ENCODE data around the gene CCDC142. TPM values are rescaled to one million over a fixed set of nuclear protein-coding genes. Genes with fewer than 3 reads are reported as not detected.

Gene CCDC142, protein sequence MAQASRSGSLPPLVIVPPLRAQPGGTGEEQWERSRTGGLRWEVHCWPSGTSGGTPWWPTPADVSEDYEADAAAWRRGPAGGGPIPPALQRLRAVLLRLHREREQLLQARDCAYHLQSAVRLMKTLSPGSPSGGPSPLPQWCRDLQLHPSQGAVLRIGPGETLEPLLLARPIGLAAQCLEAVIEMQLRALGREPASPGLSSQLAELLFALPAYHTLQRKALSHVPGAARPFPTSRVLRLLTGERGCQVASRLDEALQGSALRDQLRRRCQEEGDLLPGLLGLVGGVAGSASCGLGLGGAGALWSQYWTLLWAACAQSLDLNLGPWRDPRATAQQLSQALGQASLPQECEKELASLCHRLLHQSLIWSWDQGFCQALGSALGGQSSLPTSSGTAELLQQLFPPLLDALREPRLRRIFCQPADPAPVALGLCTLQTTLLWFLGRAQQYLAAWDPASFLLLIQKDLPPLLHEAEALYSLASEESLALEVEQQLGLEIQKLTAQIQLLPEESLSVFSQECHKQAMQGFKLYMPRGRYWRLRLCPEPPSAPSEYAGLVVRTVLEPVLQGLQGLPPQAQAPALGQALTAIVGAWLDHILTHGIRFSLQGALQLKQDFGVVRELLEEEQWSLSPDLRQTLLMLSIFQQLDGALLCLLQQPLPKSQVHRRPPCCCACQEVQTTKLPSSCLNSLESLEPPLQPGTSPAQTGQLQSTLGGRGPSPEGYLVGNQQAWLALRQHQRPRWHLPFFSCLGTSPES
- total RNA-seq (10 to 100 TPM; 20.3 to 22.8 TPM), polyA plus RNA-seq (9.7 TPM)

DNA sequence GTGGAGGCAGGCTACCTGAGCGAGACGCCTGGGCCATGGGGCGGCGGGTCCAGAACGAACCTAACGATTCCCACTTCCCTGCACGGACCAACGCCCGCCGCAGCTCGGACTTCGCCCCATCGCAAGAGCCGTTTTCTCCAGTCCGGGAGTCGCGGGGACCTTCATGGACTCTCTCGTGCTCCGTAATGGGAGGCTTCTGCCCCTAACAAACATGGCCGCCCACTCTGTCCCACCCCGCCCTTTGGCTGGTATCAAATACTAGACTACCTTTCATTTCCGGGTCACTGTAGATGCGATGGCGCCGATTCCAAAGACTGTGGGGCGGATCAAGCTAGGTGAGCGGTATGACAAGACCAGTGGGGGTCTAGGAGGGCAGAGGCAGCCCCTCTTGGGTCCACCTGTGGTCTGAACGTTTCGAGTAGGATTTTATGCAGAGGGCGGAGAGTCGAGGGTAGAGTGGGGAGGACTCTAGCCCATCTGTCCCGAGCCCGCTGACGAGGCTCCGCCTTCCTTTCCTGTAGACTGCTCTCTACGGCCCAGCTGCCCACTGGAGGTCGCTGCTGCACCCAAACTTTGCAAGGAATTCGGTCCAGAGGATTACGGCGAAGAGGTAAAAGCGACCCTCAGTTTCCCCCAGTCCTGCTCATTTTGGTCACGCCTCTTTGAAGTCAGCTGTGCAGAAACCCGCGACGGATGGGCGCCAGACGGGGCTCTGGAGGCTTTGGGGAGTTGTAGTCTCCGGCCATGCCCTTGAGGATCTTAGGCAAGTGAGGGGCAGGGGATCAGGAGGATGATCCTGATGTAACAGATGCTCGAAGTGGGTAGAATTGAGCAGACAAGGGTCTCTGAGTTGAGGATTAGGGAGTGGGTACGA lies at the start of gene CCDC142, which contains the start of gene TTC31:
TSS of gene CCDC142 (minus strand) at position 198 of the 874 bp plus-strand sequence. CDS start at position 37, 161 bp downstream.
TSS of gene TTC31 (plus strand) at position 281 of the 874 bp plus-strand sequence. CDS start at position 296, 15 bp downstream.
- Histone ChIP-seq H3K36me3 (ENCODE audit: insufficient read depth, low read length) (peaks cover 13% of the 10 kb centered on the region), H3K4me3 (ENCODE audit: low read length) (peak within 1 kb of the TSS; percentile 99), H3K4me1 (ENCODE audit: insufficient read depth, low read length) (peaks cover 25% of the 10 kb centered on the region), H3K27me3 (ENCODE audit: insufficient read depth, low read length, poor library complexity, severe bottlenecking) (no peaks in the 10 kb centered on the region), H3K27ac (ENCODE audit: low read depth, low read length) (peak within 1 kb of the TSS; percentile 89), H3K9me3 (ENCODE audit: low read length) (no peaks in the 10 kb centered on the region)
- H3K36me3 Mint-ChIP-seq, result peaks cover 0 to 51% (median 9%) of the 10 kb centered on the region in 3 donors
- H3K27ac Mint-ChIP-seq, result peak within 1 kb of the TSS; percentile 95 to 100 (median 100)
- no peaks in the 10 kb centered on the region for H3K9me3 Mint-ChIP-seq
- peaks cover 32 to 56% (median 45%) of the 10 kb centered on the region in 3 donors for H3K4me1 Mint-ChIP-seq
- peak within 1 kb of the TSS; percentile 98 to 100 (median 100) for H3K4me3 Mint-ChIP-seq
- DNase-seq, result peak; percentile 87 to 96 (median 93)
- POLR2A ChIA-PET, result interaction anchor here (0.6 to 3.9 kb wide), 9 partner anchors 10 to 643 kb away, joined by 3 to 56 read pairs (median 5); partner anchors contain the start of genes AUP1, DQX1, HTRA2 and INO80B
- CTCF ChIA-PET, result interaction anchor here (0.6 to 5.6 kb wide), 27 partner anchors 9 to 234 kb away, joined by 3 to 83 read pairs (median 5); partner anchors contain the start of genes AUP1, DQX1, HTRA2 and INO80B
- H3K27me3 Mint-ChIP-seq, result no peaks in the 10 kb centered on the region

DNA sequence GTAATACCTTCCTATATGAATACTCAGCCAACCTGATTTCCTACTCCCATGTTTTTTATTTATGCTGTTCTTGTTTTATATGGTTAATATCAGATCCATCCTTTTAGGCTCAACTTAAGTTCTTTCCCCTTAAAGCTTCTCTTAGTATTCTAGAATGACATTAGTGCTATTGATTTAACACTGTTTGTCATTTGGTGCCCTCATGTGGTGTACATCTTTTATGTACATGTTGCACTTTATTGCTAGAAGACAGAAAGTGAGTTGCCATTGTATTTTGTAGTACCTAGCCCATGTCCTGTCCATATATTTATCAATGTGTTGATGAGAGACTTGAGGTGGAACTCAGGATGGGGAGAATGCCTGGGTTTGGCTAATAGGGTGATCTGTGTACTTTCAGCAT lies 49.4 kb upstream of the CCDC142 start:
- peaks cover 30 to 40% (median 38%) of the 10 kb centered on the region in 3 donors for H3K4me1 Mint-ChIP-seq
- ChIA-PET CTCF (interaction anchor here (0.9 to 5.1 kb wide), 15 partner anchors 19 to 282 kb away, joined by 3 to 42 read pairs (median 4); partner anchors contain the start of genes C2orf81, CCDC142, INO80B and MRPL53), POLR2A (interaction anchor here (0.8 to 1.7 kb wide), 3 partner anchors 49 to 78 kb away, joined by 3 to 5 read pairs (median 3); partner anchors contain the start of gene CCDC142)
- H3K4me3 Mint-ChIP-seq, result peak overlapping the region; percentile 2 to 78 (median 53)
- H3K27ac ChIP-seq (ENCODE audit: low read depth, low read length), result no peak overlapping the region
- no peaks in the 10 kb centered on the region for H3K9me3 Mint-ChIP-seq
- H3K27me3 Mint-ChIP-seq, result peaks cover 0 to 3% of the 10 kb centered on the region in 2 donors
- peaks cover 13% of the 10 kb centered on the region for H3K36me3 ChIP-seq (ENCODE audit: insufficient read depth, low read length)
- H3K4me3 ChIP-seq (ENCODE audit: low read length), result no peak overlapping the region
- peak overlapping the region in 7 of 8 donors; percentile 34 to 96 (median 70) for H3K27ac Mint-ChIP-seq
- H3K4me1 ChIP-seq (ENCODE audit: insufficient read depth, low read length), result peaks cover 28% of the 10 kb centered on the region
- DNase-seq, result peak in 1 of 5 donors; percentile 36
- peaks cover 3 to 46% (median 5%) of the 10 kb centered on the region in 3 donors for H3K36me3 Mint-ChIP-seq
- H3K9me3 ChIP-seq (ENCODE audit: low read length), result no peaks in the 10 kb centered on the region
- H3K27me3 ChIP-seq (ENCODE audit: insufficient read depth, low read length, poor library complexity, severe bottlenecking), result peaks cover 4% of the 10 kb centered on the region

DNA sequence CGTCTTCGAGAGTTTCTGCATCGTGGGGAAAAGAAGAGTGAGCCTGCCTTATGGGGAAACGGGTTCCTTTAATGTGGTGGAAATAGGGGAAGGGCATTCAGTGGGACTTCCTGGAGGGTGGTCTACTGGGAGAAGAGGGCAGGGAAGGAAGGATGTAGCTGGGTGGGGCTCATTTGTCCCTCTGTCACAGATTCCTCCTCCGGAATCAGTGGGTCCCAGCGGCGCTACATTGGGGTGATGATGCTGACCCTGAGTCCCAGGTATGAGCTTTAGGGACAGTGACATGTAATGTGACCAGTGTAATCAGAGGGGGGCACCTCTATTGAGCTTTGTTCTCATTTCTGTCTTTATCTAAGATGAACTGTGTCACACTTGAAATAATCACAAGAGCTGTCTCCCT lies 48.9 kb upstream of the CCDC142 start:
- Mint-ChIP-seq H3K4me3 (peak overlapping the region in 5 of 7 donors; percentile 26 to 95 (median 64)), H3K36me3 (peaks cover 8 to 51% (median 10%) of the 10 kb centered on the region in 3 donors), H3K9me3 (no peaks in the 10 kb centered on the region), H3K4me1 (peaks cover 30 to 40% (median 38%) of the 10 kb centered on the region in 3 donors), H3K27me3 (peaks cover 0 to 2% of the 10 kb centered on the region in 2 donors), H3K27ac (peak overlapping the region in 6 of 8 donors; percentile 34 to 96 (median 78))
- H3K4me3 ChIP-seq (ENCODE audit: low read length), result no peak overlapping the region
- H3K27me3 ChIP-seq (ENCODE audit: insufficient read depth, low read length, poor library complexity, severe bottlenecking), result no peaks in the 10 kb centered on the region
- CTCF ChIA-PET, result interaction anchor here (0.8 to 5.1 kb wide), 16 partner anchors 20 to 282 kb away, joined by 3 to 42 read pairs (median 4); partner anchors contain the start of genes C2orf81, CCDC142, INO80B and MRPL53
- H3K27ac ChIP-seq (ENCODE audit: low read depth, low read length), result no peak overlapping the region
- H3K36me3 ChIP-seq (ENCODE audit: insufficient read depth, low read length), result peaks cover 18% of the 10 kb centered on the region
- POLR2A ChIA-PET, result interaction anchor here (0.8 to 1.7 kb wide), 4 partner anchors 48 to 77 kb away, joined by 3 to 5 read pairs (median 4); partner anchors contain the start of genes CCDC142 and WBP1
- peaks cover 28% of the 10 kb centered on the region for H3K4me1 ChIP-seq (ENCODE audit: insufficient read depth, low read length)
- no peak for DNase-seq
- H3K9me3 ChIP-seq (ENCODE audit: low read length), result no peaks in the 10 kb centered on the region

DNA sequence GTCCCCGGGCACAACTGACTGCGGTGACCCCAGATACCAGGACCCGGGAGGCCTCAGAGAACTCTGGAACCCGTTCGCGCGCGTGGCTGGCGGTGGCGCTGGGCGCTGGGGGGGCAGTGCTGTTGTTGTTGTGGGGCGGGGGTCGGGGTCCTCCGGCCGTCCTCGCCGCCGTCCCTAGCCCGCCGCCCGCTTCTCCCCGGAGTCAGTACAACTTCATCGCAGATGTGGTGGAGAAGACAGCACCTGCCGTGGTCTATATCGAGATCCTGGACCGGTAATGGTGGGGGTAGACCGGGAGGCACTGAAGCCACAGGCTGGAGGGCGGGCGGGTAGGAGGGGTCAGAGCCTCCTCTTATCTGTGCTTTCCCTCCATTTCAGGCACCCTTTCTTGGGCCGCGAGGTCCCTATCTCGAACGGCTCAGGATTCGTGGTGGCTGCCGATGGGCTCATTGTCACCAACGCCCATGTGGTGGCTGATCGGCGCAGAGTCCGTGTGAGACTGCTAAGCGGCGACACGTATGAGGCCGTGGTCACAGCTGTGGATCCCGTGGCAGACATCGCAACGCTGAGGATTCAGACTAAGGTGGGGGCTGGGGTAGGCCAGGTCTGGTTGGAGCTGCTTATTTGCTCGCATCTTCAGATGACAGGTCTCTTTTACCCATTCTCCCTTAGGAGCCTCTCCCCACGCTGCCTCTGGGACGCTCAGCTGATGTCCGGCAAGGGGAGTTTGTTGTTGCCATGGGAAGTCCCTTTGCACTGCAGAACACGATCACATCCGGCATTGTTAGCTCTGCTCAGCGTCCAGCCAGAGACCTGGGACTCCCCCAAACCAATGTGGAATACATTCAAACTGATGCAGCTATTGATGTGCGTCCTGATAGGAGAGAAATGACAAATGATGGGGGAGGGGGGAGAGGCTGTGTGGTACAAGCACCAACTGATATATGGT lies 47.7 kb upstream of the CCDC142 start:
- H3K27me3 ChIP-seq (ENCODE audit: insufficient read depth, low read length, poor library complexity, severe bottlenecking), result no peaks in the 10 kb centered on the region
- CTCF ChIA-PET, result interaction anchor here (0.8 to 5.1 kb wide), 7 partner anchors 9 to 352 kb away, joined by 3 to 42 read pairs (median 5); partner anchors contain the start of genes CCDC142, INO80B, MOB1A and PCGF1
- peak overlapping the region; percentile 94 for H3K4me3 ChIP-seq (ENCODE audit: low read length)
- Mint-ChIP-seq H3K9me3 (no peaks in the 10 kb centered on the region), H3K4me1 (peaks cover 32 to 44% (median 38%) of the 10 kb centered on the region in 3 donors), H3K36me3 (peaks cover 15 to 60% (median 15%) of the 10 kb centered on the region in 3 donors), H3K27me3 (peaks cover 0 to 2% of the 10 kb centered on the region in 2 donors), H3K27ac (peak overlapping the region; percentile 51 to 98 (median 90)), H3K4me3 (peak overlapping the region; percentile 87 to 97 (median 95))
- DNase-seq, result peak; percentile 41 to 79 (median 58)
- H3K27ac ChIP-seq (ENCODE audit: low read depth, low read length), result peak overlapping the region; percentile 86
- H3K4me1 ChIP-seq (ENCODE audit: insufficient read depth, low read length), result peaks cover 28% of the 10 kb centered on the region
- POLR2A ChIA-PET, result interaction anchor here (0.6 to 1.9 kb wide), 10 partner anchors 8 to 352 kb away, joined by 3 to 12 read pairs (median 5); partner anchors contain the start of genes CCDC142, MOB1A, PCGF1 and TTC31
- peaks cover 22% of the 10 kb centered on the region for H3K36me3 ChIP-seq (ENCODE audit: insufficient read depth, low read length)
- no peaks in the 10 kb centered on the region for H3K9me3 ChIP-seq (ENCODE audit: low read length)

DNA sequence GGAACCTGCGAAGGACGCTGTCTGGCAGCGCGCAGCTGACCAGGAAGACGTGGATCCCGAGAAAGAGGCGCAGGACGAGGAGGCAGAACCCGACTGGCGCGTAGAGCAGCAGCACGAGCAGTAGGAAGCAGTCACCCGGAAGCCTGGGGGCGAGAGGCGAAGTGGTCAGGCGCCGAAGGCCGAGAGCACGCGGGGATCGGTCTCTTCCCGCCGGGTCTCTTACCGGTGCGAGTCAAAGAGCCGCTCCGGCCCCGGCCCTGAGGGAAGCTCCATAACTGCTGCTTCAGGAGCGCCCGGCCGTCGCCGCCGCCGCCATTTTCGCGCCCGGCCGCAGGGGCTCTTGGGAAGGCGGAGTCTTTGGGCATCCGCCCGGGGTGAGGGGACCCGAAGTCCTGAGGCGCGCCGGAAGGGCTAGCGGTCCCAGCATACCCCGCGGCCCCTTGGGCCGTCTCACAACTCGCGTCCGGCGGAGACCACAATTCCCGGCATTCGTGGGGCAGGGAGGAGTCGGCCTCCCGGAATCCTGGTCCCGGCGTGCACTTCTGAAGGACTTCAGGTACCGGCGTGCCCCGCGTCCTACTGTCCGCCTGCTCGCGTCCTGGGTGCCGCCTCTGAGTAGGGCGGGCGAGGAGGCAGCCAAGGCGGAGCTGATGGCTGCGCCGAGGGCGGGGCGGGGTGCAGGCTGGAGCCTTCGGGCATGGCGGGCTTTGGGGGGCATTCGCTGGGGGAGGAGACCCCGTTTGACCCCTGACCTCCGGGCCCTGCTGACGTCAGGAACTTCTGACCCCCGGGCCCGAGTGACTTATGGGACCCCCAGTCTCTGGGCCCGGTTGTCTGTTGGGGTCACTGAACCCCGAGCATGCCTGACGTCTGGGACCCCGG lies 46.8 kb upstream of the CCDC142 start, which contains the start of the genes AUP1 and HTRA2:
TSS of gene AUP1 (minus strand) at position 350 of the 882 bp plus-strand sequence. CDS start at position 273, 77 bp downstream.
TSS of gene HTRA2 (plus strand) at position 577 of the 882 bp plus-strand sequence. CDS start at position 651, 74 bp downstream.
- peaks cover 0 to 2% of the 10 kb centered on the region in 2 donors for H3K27me3 Mint-ChIP-seq
- DNase-seq, result peak; percentile 79 to 89 (median 84)
- peak within 1 kb of the TSS; percentile 87 to 97 (median 95) for H3K4me3 Mint-ChIP-seq
- peaks cover 28% of the 10 kb centered on the region for H3K4me1 ChIP-seq (ENCODE audit: insufficient read depth, low read length)
- ChIA-PET POLR2A (interaction anchor here (0.6 to 1.9 kb wide), 10 partner anchors 17 to 351 kb away, joined by 3 to 12 read pairs (median 4); partner anchors contain the start of genes CCDC142, MOB1A, PCGF1 and TTC31), CTCF (interaction anchor here (0.8 to 5.1 kb wide), 8 partner anchors 10 to 351 kb away, joined by 3 to 42 read pairs (median 4); partner anchors contain the start of genes CCDC142, MOB1A and TTC31)
- H3K27me3 ChIP-seq (ENCODE audit: insufficient read depth, low read length, poor library complexity, severe bottlenecking), result no peaks in the 10 kb centered on the region
- peaks cover 22% of the 10 kb centered on the region for H3K36me3 ChIP-seq (ENCODE audit: insufficient read depth, low read length)
- H3K9me3 Mint-ChIP-seq, result no peaks in the 10 kb centered on the region
- peaks cover 32 to 44% (median 38%) of the 10 kb centered on the region in 3 donors for H3K4me1 Mint-ChIP-seq
- H3K27ac Mint-ChIP-seq, result peak within 1 kb of the TSS; percentile 51 to 98 (median 95)
- no peaks in the 10 kb centered on the region for H3K9me3 ChIP-seq (ENCODE audit: low read length)
- peaks cover 15 to 60% (median 17%) of the 10 kb centered on the region in 3 donors for H3K36me3 Mint-ChIP-seq
- peak within 1 kb of the TSS; percentile 86 for H3K27ac ChIP-seq (ENCODE audit: low read depth, low read length)
- peak within 1 kb of the TSS; percentile 94 for H3K4me3 ChIP-seq (ENCODE audit: low read length)
